ENCODE data around the gene COL4A3.
"Not testable (repeated sequence)": the region's sequence is repeated elsewhere in the genome, so short reads cannot be mapped to it uniquely, and the experiment has no call there.

The COL4A3 gene

GRCh38 chr2:227154986-227155774 is 9.2 kb upstream of the COL4A3 start:
- no peak for DNase-seq (ENCODE audit: low read depth, low spot score)

- no peak for DNase-seq (ENCODE audit: low read depth, low spot score)
Measured at GRCh38 chr2:227160164-227160563, 4.3 kb upstream of the COL4A3 start.

GRCh38 chr2:227161947-227162346 is 2.5 kb upstream of the COL4A3 start:
- no peak for DNase-seq (ENCODE audit: low read depth, low spot score)

GRCh38 chr2:227163485-227163997 is 883 bp upstream of the COL4A3 start:
- no peak for DNase-seq (ENCODE audit: low read depth, low spot score)

- no peak for DNase-seq (ENCODE audit: low read depth, low spot score)
Measured at GRCh38 chr2:227164763-227165291, 403 bp downstream of the COL4A3 start.

GRCh38 chr2:227171779-227172178 is 7.4 kb downstream of the COL4A3 start:
- DNase-seq (ENCODE audit: low read depth, low spot score), result not testable (repeated sequence)

- no peak for DNase-seq (ENCODE audit: low read depth, low spot score)
Measured at GRCh38 chr2:227177592-227178336, 13.3 kb downstream of the COL4A3 start.

GRCh38 chr2:227179988-227180685 is 15.7 kb downstream of the COL4A3 start:
- DNase-seq (ENCODE audit: low read depth, low spot score), result no peak

GRCh38 chr2:227180770-227181169 is 16.3 kb downstream of the COL4A3 start:
- DNase-seq (ENCODE audit: low read depth, low spot score), result no peak

- no peak for DNase-seq (ENCODE audit: low read depth, low spot score)
Measured at GRCh38 chr2:227182765-227183164, 18.3 kb downstream of the COL4A3 start.

GRCh38 chr2:227183657-227184367 is 19.4 kb downstream of the COL4A3 start:
- no peak for DNase-seq (ENCODE audit: low read depth, low spot score)

- DNase-seq (ENCODE audit: low read depth, low spot score), result no peak
Measured at GRCh38 chr2:227185615-227186232, 21.3 kb downstream of the COL4A3 start.

GRCh38 chr2:227186751-227187150 is 22.3 kb downstream of the COL4A3 start:
- no peak for DNase-seq (ENCODE audit: low read depth, low spot score)

- no peak for DNase-seq (ENCODE audit: low read depth, low spot score)
Measured at GRCh38 chr2:227188292-227188691, 23.9 kb downstream of the COL4A3 start.

- no peak for DNase-seq (ENCODE audit: low read depth, low spot score)
Measured at GRCh38 chr2:227191367-227191766, 26.9 kb downstream of the COL4A3 start.

- DNase-seq (ENCODE audit: low read depth, low spot score), result no peak
Measured at GRCh38 chr2:227192491-227192890, 28.1 kb downstream of the COL4A3 start.

- no peak for DNase-seq (ENCODE audit: low read depth, low spot score)
Measured at GRCh38 chr2:227194219-227194618, 29.8 kb downstream of the COL4A3 start.

- no peak for DNase-seq (ENCODE audit: low read depth, low spot score)
Measured at GRCh38 chr2:227198866-227199265, 34.4 kb downstream of the COL4A3 start.

- DNase-seq (ENCODE audit: low read depth, low spot score), result no peak
Measured at GRCh38 chr2:227201771-227202170, 37.3 kb downstream of the COL4A3 start.

- no peak for DNase-seq (ENCODE audit: low read depth, low spot score)
Measured at GRCh38 chr2:227204452-227204851, 40.0 kb downstream of the COL4A3 start.

- DNase-seq (ENCODE audit: low read depth, low spot score), result no peak
Measured at GRCh38 chr2:227205701-227206100, 41.3 kb downstream of the COL4A3 start.
